GM23338 (cell line): ENCODE measurements around the gene MAST4. TPM values are rescaled to one million over a fixed set of nuclear protein-coding genes. Genes with fewer than 3 reads are reported as not detected.

ENCODE experiments used
- ATAC-seq: fragments of 200-7000 bp; cut with Tn5 transposase; 3 replicates; pipeline ENCODE4 v1.9.1; 2020
- DNase-seq: peaks from one replicate; pipeline ENCODE4 v3.0.0-alpha.2; 2015; ENCODE audit warnings: low spot score
- H2AFZ ChIP-seq: fragments of 200-600 bp; sonication (generic); 2 replicates; pipeline ENCODE4 v1.8.0; 2016; ENCODE audit warnings: antibody characterized with exemption, mild to moderate bottlenecking, moderate library complexity
- H3F3A ChIP-seq: fragments of 200-600 bp; sonication (generic); replicated peaks from 2 replicates; pipeline ENCODE4 v1.8.0; 2017; ENCODE audit warnings: antibody characterized with exemption, mixed run types, low read depth
- H3K27ac ChIP-seq: fragments of 200-600 bp; sonication (generic); 2 replicates; pipeline ENCODE4 v1.6.1; 2016; ENCODE audit warnings: low read depth
- H3K27me3 ChIP-seq: fragments of 200-600 bp; sonication (generic); 2 replicates; pipeline ENCODE4 v1.8.0; 2016; ENCODE audit warnings: mild to moderate bottlenecking, mixed run types, moderate library complexity; ENCODE audit not compliant: insufficient read depth
- H3K36me3 ChIP-seq: fragments of 200-600 bp; sonication (generic); 2 replicates; pipeline ENCODE4 v1.8.0; 2016; ENCODE audit warnings: mild to moderate bottlenecking; ENCODE audit not compliant: insufficient read depth
- H3K4me1 ChIP-seq: fragments of 200-600 bp; sonication (generic); 2 replicates; pipeline ENCODE4 v1.8.0; 2016; ENCODE audit warnings: mild to moderate bottlenecking, moderate library complexity; ENCODE audit not compliant: insufficient read depth
- H3K4me2 ChIP-seq: fragments of 200-600 bp; sonication (generic); 2 replicates; pipeline ENCODE4 v1.7.1; 2017; ENCODE audit warnings: mixed run types
- H3K4me3 ChIP-seq: fragments of 200-600 bp; sonication (generic); 2 replicates; pipeline ENCODE4 v1.6.1; 2016; ENCODE audit warnings: mixed run types
- H3K79me2 ChIP-seq: fragments of 200-600 bp; sonication (generic); replicated peaks from 2 replicates; pipeline ENCODE4 v1.8.0; 2017; ENCODE audit warnings: mild to moderate bottlenecking; ENCODE audit not compliant: insufficient read depth
- H3K9me2 ChIP-seq: fragments of 200-600 bp; sonication (generic); 2 replicates; pipeline ENCODE4 v1.8.0; 2017; ENCODE audit not compliant: insufficient read depth
- H4K20me1 ChIP-seq: fragments of 200-600 bp; sonication (generic); replicated peaks from 2 replicates; pipeline ENCODE4 v1.8.0; 2017; ENCODE audit warnings: mild to moderate bottlenecking; ENCODE audit not compliant: insufficient read depth
- H3K27ac Mint-ChIP-seq: 2 replicates; pipeline ENCODE4 v1.8.0; 2020; ENCODE audit warnings: inconsistent platforms, mild to moderate bottlenecking, moderate library complexity, mixed read lengths
- H3K27me3 Mint-ChIP-seq: 3 replicates; pipeline ENCODE4 v1.8.0; 2022; ENCODE audit warnings: low read depth, mild to moderate bottlenecking, moderate library complexity, mixed read lengths, inconsistent platforms; ENCODE audit not compliant: insufficient read depth, poor library complexity
- H3K36me3 Mint-ChIP-seq: 3 replicates; pipeline ENCODE4 v1.8.0; 2021; ENCODE audit warnings: low read depth, mild to moderate bottlenecking, inconsistent platforms, moderate library complexity, mixed read lengths
- H3K4me1 Mint-ChIP-seq: 3 replicates; pipeline ENCODE4 v1.8.0; 2020; ENCODE audit warnings: mild to moderate bottlenecking, inconsistent platforms, mixed read lengths
- H3K4me3 Mint-ChIP-seq: 3 replicates; pipeline ENCODE4 v1.8.0; 2021; ENCODE audit warnings: moderate library complexity, mild to moderate bottlenecking, inconsistent platforms, mixed read lengths
- H3K9me3 Mint-ChIP-seq: 3 replicates; pipeline ENCODE4 v1.8.0; 2020; ENCODE audit warnings: moderate library complexity, mild to moderate bottlenecking, inconsistent platforms, mixed read lengths
- CREB1 ChIP-seq: fragments of 250-450 bp; sonication (Bioruptor Pico); IDR thresholded peaks from 2 replicates; pipeline ENCODE4 v1.5.0; 2020; ENCODE audit warnings: low read depth, mild to moderate bottlenecking, moderate library complexity
- CTCF ChIP-seq, 2 experiments: fragments of 200-600 bp in 1 of 2; sonication (generic) in 1 of 2; conservative IDR thresholded peaks; 2 replicates each; pipeline versions ENCODE4 v1.5.1 to v1.6.1; 2016 to 2017; ENCODE audit warnings: antibody characterized with exemption in 2 of 2, low read depth in 2 of 2, mild to moderate bottlenecking in 2 of 2, moderate library complexity in 1 of 2
- EZH2 ChIP-seq: fragments of 200-600 bp; sonication (generic); IDR thresholded peaks from one replicate; pipeline ENCODE4 v1.8.0; 2017; ENCODE audit warnings: antibody characterized with exemption, mild to moderate bottlenecking, low read depth; ENCODE audit not compliant: unreplicated experiment
- EZH2phosphoT487 ChIP-seq: fragments of 200-600 bp; sonication (generic); IDR thresholded peaks from one replicate; pipeline ENCODE4 v1.8.1; 2018; ENCODE audit warnings: antibody characterized with exemption; ENCODE audit not compliant: unreplicated experiment
- JUNB ChIP-seq: IDR thresholded peaks from one replicate; pipeline ENCODE4 v1.6.1; 2016; ENCODE audit warnings: antibody characterized with exemption; ENCODE audit not compliant: unreplicated experiment
- NANOG ChIP-seq: IDR thresholded peaks from 2 replicates; pipeline ENCODE4 v1.6.1; 2016; ENCODE audit warnings: antibody characterized with exemption, borderline replicate concordance
- POLR2AphosphoS5 ChIP-seq: IDR thresholded peaks from 2 replicates; pipeline ENCODE4 v1.6.1; 2016; ENCODE audit warnings: antibody characterized with exemption, low read depth
- REST ChIP-seq: IDR thresholded peaks from one replicate; pipeline ENCODE4 v1.6.1; 2018; ENCODE audit warnings: antibody characterized with exemption; ENCODE audit not compliant: unreplicated experiment
- STAT1 ChIP-seq: IDR thresholded peaks from one replicate; pipeline ENCODE4 v1.6.1; 2016; ENCODE audit warnings: antibody characterized with exemption; ENCODE audit not compliant: unreplicated experiment
- ZNF114 ChIP-seq: fragments of 250-450 bp; sonication (Bioruptor Pico); IDR thresholded peaks from 2 replicates; pipeline ENCODE4 v1.5.0; 2020; ENCODE audit warnings: mild to moderate bottlenecking, moderate library complexity
- polyA plus RNA-seq: library from polyadenylated mRNA; unstranded; fragments of >200 nt; fragmentation: Nextera tagmentation; extraction: Ambion mirVana; gene quantifications from 2 replicates; pipeline ENCODE4 v1.2.1, GENCODE V29; 2016
- total RNA-seq: library from RNA; depleted of rRNA; stranded (reverse); fragments of >200 nt; shearing (Covaris generic); gene quantifications from 2 replicates; pipeline ENCODE4 v1.2.3, GENCODE V29; 2014
- TF ChIP-seq, protein P1 (sequence below): IDR thresholded peaks from 2 replicates; pipeline ENCODE4 v1.6.1; 2016; ENCODE audit warnings: antibody characterized with exemption

MAST4 gene
- total and polyA plus RNA-seq, 2 experiments from 2014 or later = 3.6 to 8.5 TPM

GRCh38 chr5:67020096-67020615 is 424.0 kb downstream of the MAST4 start (continued):
- TF ChIP-seq CTCF (conservative IDR thresholded peaks at IDR 0.05; ENCODE audit: low read depth in 2 of 2) (no peak), REST (no peak), EZH2phosphoT487 (no peak), NANOG (no peak), POLR2AphosphoS5 (no peak), ZNF114 (CRISPR knock-in tag) (no peak), JUNB (no peak), EZH2 (no peak), STAT1 (no peak), CREB1 (CRISPR knock-in tag) (no peak)
- TF ChIP-seq, protein P1, sequence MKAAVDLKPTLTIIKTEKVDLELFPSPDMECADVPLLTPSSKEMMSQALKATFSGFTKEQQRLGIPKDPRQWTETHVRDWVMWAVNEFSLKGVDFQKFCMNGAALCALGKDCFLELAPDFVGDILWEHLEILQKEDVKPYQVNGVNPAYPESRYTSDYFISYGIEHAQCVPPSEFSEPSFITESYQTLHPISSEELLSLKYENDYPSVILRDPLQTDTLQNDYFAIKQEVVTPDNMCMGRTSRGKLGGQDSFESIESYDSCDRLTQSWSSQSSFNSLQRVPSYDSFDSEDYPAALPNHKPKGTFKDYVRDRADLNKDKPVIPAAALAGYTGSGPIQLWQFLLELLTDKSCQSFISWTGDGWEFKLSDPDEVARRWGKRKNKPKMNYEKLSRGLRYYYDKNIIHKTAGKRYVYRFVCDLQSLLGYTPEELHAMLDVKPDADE = no peak

- H3K9me3 Mint-ChIP-seq = no peaks in the 10 kb centered on the region
- DNase-seq = no peak
- no peaks in the 10 kb centered on the region for H3K27me3 Mint-ChIP-seq
- no peak for ATAC-seq
- no peak overlapping the region for H3K27ac ChIP-seq
- no peaks in the 10 kb centered on the region for H3F3A ChIP-seq
- no peak overlapping the region for H3K4me2 ChIP-seq
- H3K9me2 ChIP-seq = no peaks in the 10 kb centered on the region
- H3K27ac Mint-ChIP-seq = no peak overlapping the region
- no peaks in the 10 kb centered on the region for H4K20me1 ChIP-seq
- no peaks in the 10 kb centered on the region for H3K27me3 ChIP-seq
- H2AFZ ChIP-seq = no peak overlapping the region
- TF ChIP-seq REST = no peak
- H3K4me1 Mint-ChIP-seq = peaks cover 8% of the 10 kb centered on the region; the same call in 2 of the 3 replicates
- H3K4me3 ChIP-seq = no peak overlapping the region
- H3K36me3 ChIP-seq = no peaks in the 10 kb centered on the region
- H3K36me3 Mint-ChIP-seq = no peaks in the 10 kb centered on the region
- no peak overlapping the region for H3K4me3 Mint-ChIP-seq
- no peaks in the 10 kb centered on the region for H3K4me1 ChIP-seq
- H3K79me2 ChIP-seq = no peaks in the 10 kb centered on the region; the same call in 1 of the 2 replicates
Measured at GRCh38 chr5:67021031-67021430, 424.8 kb downstream of the MAST4 start.
